IMR-90 (cell line): ENCODE data around the gene UGT1A10.

ENCODE experiments used
- MAZ ChIP-seq: IDR thresholded peaks from 2 replicates; pipeline ENCODE4 v1.6.1; 2012; ENCODE audit warnings: low read depth, mild to moderate bottlenecking, low read length, improper control_type of control experiment, moderate library complexity, borderline replicate concordance
- TF ChIP-seq, protein P1 (sequence below): fragments of 150-350 bp; IDR thresholded peaks from 2 replicates; pipeline ENCODE4 v1.6.1; 2017; ENCODE audit warnings: mild to moderate bottlenecking, antibody characterized with exemption, low read length, low read depth

DNA sequence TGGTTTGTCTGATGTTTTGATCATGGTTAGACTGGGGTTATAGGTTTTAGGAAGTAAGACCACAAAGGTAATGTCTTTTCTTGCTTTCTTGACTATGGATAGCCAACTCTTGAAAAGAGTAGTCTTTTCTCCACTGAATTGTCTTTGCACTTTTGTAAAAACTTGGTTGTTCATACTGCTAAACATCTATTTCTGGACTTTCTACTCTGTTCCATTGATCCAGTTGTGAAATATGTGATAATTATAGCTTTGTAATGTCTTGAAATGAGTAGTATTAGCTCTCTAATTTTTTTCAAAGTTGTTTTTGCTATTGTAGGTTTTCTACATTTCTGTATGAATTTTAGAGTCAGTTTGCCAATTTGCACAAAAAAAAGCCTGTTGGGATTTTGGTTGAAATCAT lies 22.4 kb downstream of the UGT1A10 start:
- TF ChIP-seq MAZ: no peak
- TF ChIP-seq, protein P1, sequence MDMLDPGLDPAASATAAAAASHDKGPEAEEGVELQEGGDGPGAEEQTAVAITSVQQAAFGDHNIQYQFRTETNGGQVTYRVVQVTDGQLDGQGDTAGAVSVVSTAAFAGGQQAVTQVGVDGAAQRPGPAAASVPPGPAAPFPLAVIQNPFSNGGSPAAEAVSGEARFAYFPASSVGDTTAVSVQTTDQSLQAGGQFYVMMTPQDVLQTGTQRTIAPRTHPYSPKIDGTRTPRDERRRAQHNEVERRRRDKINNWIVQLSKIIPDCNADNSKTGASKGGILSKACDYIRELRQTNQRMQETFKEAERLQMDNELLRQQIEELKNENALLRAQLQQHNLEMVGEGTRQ: no peak
